ENCODE results near the gene ARID2. TPM values are rescaled to one million over a fixed set of nuclear protein-coding genes. Genes with fewer than 3 reads are reported as not detected.

The ARID2 gene
- polyA plus RNA-seq, 1 experiment: 18.5 TPM

DNA sequence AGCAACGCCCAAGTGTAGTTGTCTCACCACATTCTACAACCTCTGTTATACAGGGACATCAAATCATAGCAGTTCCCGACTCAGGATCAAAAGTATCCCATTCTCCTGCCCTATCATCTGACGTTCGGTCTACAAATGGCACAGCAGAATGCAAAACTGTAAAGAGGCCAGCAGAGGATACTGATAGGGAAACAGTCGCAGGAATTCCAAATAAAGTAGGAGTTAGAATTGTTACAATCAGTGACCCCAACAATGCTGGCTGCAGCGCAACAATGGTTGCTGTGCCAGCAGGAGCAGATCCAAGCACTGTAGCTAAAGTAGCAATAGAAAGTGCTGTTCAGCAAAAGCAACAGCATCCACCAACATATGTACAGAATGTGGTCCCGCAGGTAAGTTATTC is 123.0 kb downstream of the ARID2 start:
- Histone ChIP-seq H3K27me3 (ENCODE audit: control insufficient read depth, insufficient read depth, low read length) (no peaks in the 10 kb centered on the region), H3K27ac (ENCODE audit: low read depth, low read length) (no peak overlapping the region), H3K4me3 (ENCODE audit: low read depth, low read length) (no peak overlapping the region), H3K9me3 (ENCODE audit: control insufficient read depth, insufficient read depth, low read length) (no peaks in the 10 kb centered on the region)
- ChIA-PET POLR2A (no interaction called here), CTCF (no interaction called here)
- no peak for DNase-seq (ENCODE audit: low read depth, low spot score)
- TF ChIP-seq, protein P1, sequence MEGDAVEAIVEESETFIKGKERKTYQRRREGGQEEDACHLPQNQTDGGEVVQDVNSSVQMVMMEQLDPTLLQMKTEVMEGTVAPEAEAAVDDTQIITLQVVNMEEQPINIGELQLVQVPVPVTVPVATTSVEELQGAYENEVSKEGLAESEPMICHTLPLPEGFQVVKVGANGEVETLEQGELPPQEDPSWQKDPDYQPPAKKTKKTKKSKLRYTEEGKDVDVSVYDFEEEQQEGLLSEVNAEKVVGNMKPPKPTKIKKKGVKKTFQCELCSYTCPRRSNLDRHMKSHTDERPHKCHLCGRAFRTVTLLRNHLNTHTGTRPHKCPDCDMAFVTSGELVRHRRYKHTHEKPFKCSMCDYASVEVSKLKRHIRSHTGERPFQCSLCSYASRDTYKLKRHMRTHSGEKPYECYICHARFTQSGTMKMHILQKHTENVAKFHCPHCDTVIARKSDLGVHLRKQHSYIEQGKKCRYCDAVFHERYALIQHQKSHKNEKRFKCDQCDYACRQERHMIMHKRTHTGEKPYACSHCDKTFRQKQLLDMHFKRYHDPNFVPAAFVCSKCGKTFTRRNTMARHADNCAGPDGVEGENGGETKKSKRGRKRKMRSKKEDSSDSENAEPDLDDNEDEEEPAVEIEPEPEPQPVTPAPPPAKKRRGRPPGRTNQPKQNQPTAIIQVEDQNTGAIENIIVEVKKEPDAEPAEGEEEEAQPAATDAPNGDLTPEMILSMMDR (IDR thresholded peaks at IDR 0.05; ENCODE audit: low read depth, low read length): no peak

DNA sequence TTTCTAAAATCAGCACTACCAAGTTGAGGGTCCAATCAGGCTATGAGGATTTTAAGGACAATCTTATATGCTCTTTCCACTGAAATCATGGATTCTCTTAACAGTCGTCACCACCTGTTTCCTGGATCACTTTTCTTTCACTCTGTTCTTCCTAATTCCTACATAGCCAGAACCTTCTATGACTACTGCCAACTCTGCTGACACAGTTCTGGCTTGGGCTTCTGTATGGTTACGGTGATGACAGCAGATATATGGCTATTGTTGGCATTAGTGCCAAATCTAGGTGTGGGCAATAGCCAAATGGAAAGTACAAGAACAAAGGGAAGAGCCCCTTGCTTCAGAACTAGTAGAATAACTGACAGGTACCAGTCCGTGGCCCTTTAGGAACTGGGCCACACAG is 124.0 kb downstream of the ARID2 start:
- ChIA-PET POLR2A (no interaction called here), CTCF (no interaction called here)
- DNase-seq (ENCODE audit: low read depth, low spot score): no peak
- Histone ChIP-seq H3K27me3 (ENCODE audit: control insufficient read depth, insufficient read depth, low read length) (no peaks in the 10 kb centered on the region), H3K4me3 (ENCODE audit: low read depth, low read length) (no peak overlapping the region), H3K27ac (ENCODE audit: low read depth, low read length) (no peak overlapping the region), H3K9me3 (ENCODE audit: control insufficient read depth, insufficient read depth, low read length) (no peaks in the 10 kb centered on the region)
- TF ChIP-seq, protein P1 (IDR thresholded peaks at IDR 0.05; ENCODE audit: low read depth, low read length): no peak

DNA sequence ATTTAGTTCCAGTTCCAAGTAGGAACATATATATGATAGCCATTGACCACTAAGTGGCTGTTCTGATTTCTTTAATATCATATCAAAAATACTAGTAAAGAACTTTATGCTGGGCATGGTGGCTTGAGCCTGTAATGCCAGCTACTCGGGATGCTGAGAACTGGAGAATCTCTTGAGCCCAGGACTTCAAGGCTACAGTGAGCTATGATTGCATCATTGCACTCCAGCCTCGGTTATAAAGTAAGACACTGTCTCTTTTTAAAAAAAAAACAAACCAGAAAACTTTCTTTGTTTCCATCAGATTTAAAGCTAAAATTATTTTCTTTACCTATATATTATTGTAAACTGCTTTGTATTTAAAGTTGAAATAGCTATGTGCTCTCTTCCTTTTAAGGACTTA is 133.8 kb downstream of the ARID2 start:
- ChIA-PET CTCF (no interaction called here), POLR2A (no interaction called here)
- DNase-seq (ENCODE audit: low read depth, low spot score): no peak
- H3K4me3 ChIP-seq (ENCODE audit: low read depth, low read length): no peak overlapping the region
- TF ChIP-seq, protein P1 (IDR thresholded peaks at IDR 0.05; ENCODE audit: low read depth, low read length): no peak
- no peaks in the 10 kb centered on the region for H3K9me3 ChIP-seq (ENCODE audit: control insufficient read depth, insufficient read depth, low read length)
- no peak overlapping the region for H3K27ac ChIP-seq (ENCODE audit: low read depth, low read length)
- H3K27me3 ChIP-seq (ENCODE audit: control insufficient read depth, insufficient read depth, low read length): no peaks in the 10 kb centered on the region

DNA sequence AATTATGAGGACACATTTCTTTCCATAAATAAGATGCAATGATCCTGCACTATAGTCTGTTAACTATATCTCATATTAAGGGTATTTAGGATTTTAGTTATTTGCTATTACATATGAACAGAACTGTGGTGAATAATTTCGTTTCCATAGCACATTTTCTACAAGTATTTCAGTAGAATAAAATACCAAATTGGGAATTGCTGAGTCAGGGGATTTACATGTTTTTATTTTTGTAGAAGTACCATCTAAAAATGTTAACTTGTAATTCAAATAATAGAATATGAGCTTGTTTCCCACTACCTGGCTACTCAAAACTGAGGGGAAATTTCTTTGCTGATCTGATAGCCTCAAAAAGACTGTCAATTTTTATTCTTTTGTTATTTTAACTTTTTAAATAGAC is 136.8 kb downstream of the ARID2 start:
- ChIA-PET POLR2A (no interaction called here), CTCF (interaction anchor here (0.8 kb wide), 1 partner anchor 322 kb away, joined by 3 read pairs; no protein-coding TSS in a partner anchor)
- Histone ChIP-seq H3K27me3 (ENCODE audit: control insufficient read depth, insufficient read depth, low read length) (no peaks in the 10 kb centered on the region), H3K27ac (ENCODE audit: low read depth, low read length) (no peak overlapping the region), H3K9me3 (ENCODE audit: control insufficient read depth, insufficient read depth, low read length) (no peaks in the 10 kb centered on the region), H3K4me3 (ENCODE audit: low read depth, low read length) (no peak overlapping the region)
- TF ChIP-seq, protein P1 (IDR thresholded peaks at IDR 0.05; ENCODE audit: low read depth, low read length): no peak
- no peak for DNase-seq (ENCODE audit: low read depth, low spot score)

DNA sequence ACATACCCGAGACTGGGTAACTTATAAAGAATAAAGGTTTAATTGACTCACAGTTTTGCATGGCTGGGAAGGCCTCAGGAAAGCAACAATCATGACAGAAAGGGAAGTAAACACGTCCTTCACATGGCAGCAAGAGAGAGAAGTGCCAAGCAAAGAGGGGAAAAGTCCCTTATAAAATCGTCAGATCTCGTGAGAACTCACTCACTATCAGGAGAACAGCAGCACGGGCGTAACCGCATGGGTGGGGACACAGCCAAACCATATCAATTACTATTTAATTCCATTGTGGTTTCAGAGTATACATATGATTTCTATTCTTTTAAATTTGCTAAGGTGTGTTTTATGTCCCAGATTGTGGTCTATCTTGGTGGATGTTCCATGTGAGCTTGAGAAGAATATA is 142.9 kb downstream of the ARID2 start:
- Histone ChIP-seq H3K9me3 (ENCODE audit: control insufficient read depth, insufficient read depth, low read length) (no peaks in the 10 kb centered on the region), H3K27me3 (ENCODE audit: control insufficient read depth, insufficient read depth, low read length) (no peaks in the 10 kb centered on the region), H3K27ac (ENCODE audit: low read depth, low read length) (no peak overlapping the region), H3K4me3 (ENCODE audit: low read depth, low read length) (no peak overlapping the region)
- CTCF ChIA-PET: no interaction called here
- POLR2A ChIA-PET: no interaction called here
- TF ChIP-seq, protein P1 (IDR thresholded peaks at IDR 0.05; ENCODE audit: low read depth, low read length): no peak
- no peak for DNase-seq (ENCODE audit: low read depth, low spot score)
